Activated CD8-positive, alpha-beta memory T cell treated with anti-CD3 and anti-CD28 coated beads for 24 hours (primary cell): ENCODE measurements around the gene THBS1.
A peak's percentile ranks its signal among the peaks of the same experiment; 100 is the strongest.

Source experiments
- DNase-seq: peaks from one replicate; pipeline ENCODE4 v3.0.0-alpha.2; 2020

The THBS1 gene

GRCh38 chr15:39609166-39609916, 28.5 kb downstream of the THBS1 start:
- DNase-seq = no peak

GRCh38 chr15:39610665-39611064, 29.8 kb downstream of the THBS1 start:
- DNase-seq = no peak

- DNase-seq = no peak
Observed at GRCh38 chr15:39613271-39613670, 32.4 kb downstream of the THBS1 start.

- DNase-seq = no peak
Observed at GRCh38 chr15:39613861-39614260, 33.0 kb downstream of the THBS1 start.

GRCh38 chr15:39616731-39617455, 36.0 kb downstream of the THBS1 start:
- no peak for DNase-seq

GRCh38 chr15:39618063-39618823, 37.4 kb downstream of the THBS1 start:
- no peak for DNase-seq

GRCh38 chr15:39621210-39621609, 40.3 kb downstream of the THBS1 start:
- no peak for DNase-seq

- no peak for DNase-seq
Observed at GRCh38 chr15:39621976-39622375, 41.1 kb downstream of the THBS1 start.

- DNase-seq = no peak
Observed at GRCh38 chr15:39622660-39623516, 42.0 kb downstream of the THBS1 start.

GRCh38 chr15:39623529-39623931, 42.7 kb downstream of the THBS1 start:
- DNase-seq = no peak

- DNase-seq = peak; percentile 76
Observed at GRCh38 chr15:39624806-39625205, 43.9 kb downstream of the THBS1 start.

- DNase-seq = no peak
Observed at GRCh38 chr15:39625451-39625850, 44.6 kb downstream of the THBS1 start.

GRCh38 chr15:39625856-39626255, 45.0 kb downstream of the THBS1 start:
- DNase-seq = no peak

GRCh38 chr15:39627451-39628143, 46.7 kb downstream of the THBS1 start:
- DNase-seq = no peak

GRCh38 chr15:39628144-39628508, 47.2 kb downstream of the THBS1 start:
- no peak for DNase-seq

GRCh38 chr15:39628546-39629257, 47.8 kb downstream of the THBS1 start:
- no peak for DNase-seq

GRCh38 chr15:39629371-39629770, 48.5 kb downstream of the THBS1 start:
- peak; percentile 74 for DNase-seq

GRCh38 chr15:39629906-39630305, 49.0 kb downstream of the THBS1 start:
- DNase-seq = no peak

GRCh38 chr15:39631357-39631756, 50.5 kb downstream of the THBS1 start:
- DNase-seq = no peak

GRCh38 chr15:39638041-39638440, 57.2 kb downstream of the THBS1 start:
- DNase-seq = no peak

- no peak for DNase-seq
Observed at GRCh38 chr15:39639037-39639436, 58.2 kb downstream of the THBS1 start.
